Karpas-422 (cell line): ENCODE data around the gene LKAAEAR1. TPM values are rescaled to one million over a fixed set of nuclear protein-coding genes. Genes with fewer than 3 reads are reported as not detected.

Experiments used
- DNase-seq: peaks from one replicate; pipeline ENCODE4 v3.0.0-alpha.2; 2015
- H2AFZ ChIP-seq: fragments of 200-600 bp; sonication (generic); 2 replicates; pipeline ENCODE4 v1.6.1; 2014; ENCODE audit warnings: antibody characterized with exemption, low read length, mixed read lengths
- H3K27ac ChIP-seq: fragments of 200-600 bp; sonication (generic); 2 replicates; pipeline ENCODE4 v1.5.1; 2014; ENCODE audit warnings: mild to moderate bottlenecking, low read length, moderate library complexity
- H3K27me3 ChIP-seq: fragments of 200-600 bp; sonication (generic); 2 replicates; pipeline ENCODE4 v1.6.1; 2014; ENCODE audit warnings: low read length, mixed read lengths
- H3K36me3 ChIP-seq: fragments of 200-600 bp; sonication (generic); 2 replicates; pipeline ENCODE4 v1.6.1; 2014; ENCODE audit warnings: low read length, mixed read lengths; ENCODE audit not compliant: insufficient read depth
- H3K4me1 ChIP-seq: fragments of 200-600 bp; sonication (generic); 2 replicates; pipeline ENCODE4 v1.6.1; 2014; ENCODE audit warnings: mild to moderate bottlenecking, low read length, mixed read lengths
- H3K4me2 ChIP-seq: fragments of 200-600 bp; sonication (generic); 2 replicates; pipeline ENCODE4 v1.6.1; 2014; ENCODE audit warnings: low read length, low read depth, mild to moderate bottlenecking; ENCODE audit not compliant: poor library complexity, severe bottlenecking
- H3K4me3 ChIP-seq: fragments of 200-600 bp; sonication (generic); 2 replicates; pipeline ENCODE4 v1.5.1; 2014; ENCODE audit warnings: mild to moderate bottlenecking, antibody characterized with exemption, low read length, mixed read lengths
- H3K79me2 ChIP-seq: fragments of 200-600 bp; sonication (generic); 2 replicates; pipeline ENCODE4 v1.6.1; 2014; ENCODE audit warnings: mild to moderate bottlenecking, low read length, mixed read lengths
- H3K9ac ChIP-seq: fragments of 200-600 bp; sonication (generic); 2 replicates; pipeline ENCODE4 v1.6.0; 2014; ENCODE audit warnings: low read length
- H3K9me2 ChIP-seq: fragments of 200-600 bp; sonication (generic), shearing (Covaris generic); replicated peaks from 2 replicates; pipeline ENCODE4 v1.6.0; 2014; ENCODE audit warnings: mild to moderate bottlenecking, low read length, moderate library complexity; ENCODE audit not compliant: insufficient read depth
- H3K9me3 ChIP-seq: fragments of 300-700, 200-600 bp; sonication (generic); 2 replicates; pipeline ENCODE4 v1.6.1; 2014; ENCODE audit warnings: low read length, mixed read lengths
- H4K20me1 ChIP-seq: fragments of 200-600 bp; sonication (generic); 2 replicates; pipeline ENCODE4 v1.6.1; 2014; ENCODE audit warnings: mild to moderate bottlenecking, antibody characterized with exemption, low read length, low read depth; ENCODE audit not compliant: insufficient read depth
- total RNA-seq: library from RNA; depleted of rRNA; stranded (reverse); fragments of >200 nt; shearing (Covaris generic); gene quantifications from 2 replicates; pipeline ENCODE4 v1.2.3, GENCODE V29; 2014; ENCODE audit warnings: low replicate concordance

The LKAAEAR1 gene
- total RNA-seq, 1 experiment from 2014 or later, result not detected

DNA sequence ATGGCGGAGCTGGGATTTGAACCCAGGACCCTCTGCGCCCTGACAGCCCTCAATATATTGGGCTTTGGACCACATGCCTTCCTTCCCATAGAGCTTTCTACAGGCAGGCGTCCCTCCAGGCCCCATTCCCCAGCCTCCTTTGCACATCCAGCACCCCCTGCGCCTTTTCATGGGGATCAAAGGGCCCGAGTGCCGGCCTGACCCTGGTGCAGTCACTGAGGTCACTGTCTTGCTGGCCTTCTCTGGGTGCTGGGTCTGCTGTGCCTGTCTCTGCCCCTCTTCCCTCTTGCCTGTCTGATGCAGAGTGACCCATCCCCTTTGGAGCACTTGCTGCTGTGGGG is 2.6 kb downstream of the LKAAEAR1 start:
- H3K4me3 ChIP-seq, result peak overlapping the region; percentile 80
- peaks cover 15% of the 10 kb centered on the region for H3K79me2 ChIP-seq
- peaks cover 4% of the 10 kb centered on the region; the same call in 1 of the 2 replicates for H3K36me3 ChIP-seq
- no peak for DNase-seq
- peak overlapping the region; percentile 99 for H3K9ac ChIP-seq
- peak overlapping the region; percentile 73 for H3K4me2 ChIP-seq
- peaks cover 44% of the 10 kb centered on the region for H3K4me1 ChIP-seq
- peak overlapping the region; percentile 92 for H3K27ac ChIP-seq
- H4K20me1 ChIP-seq, result no peaks in the 10 kb centered on the region; the same call in 1 of the 2 replicates
- H3K9me2 ChIP-seq, result no peaks in the 10 kb centered on the region
- H2AFZ ChIP-seq, result no peak overlapping the region
- peaks cover under 1% of the 10 kb centered on the region; the same call in 1 of the 2 replicates for H3K9me3 ChIP-seq
- no peaks in the 10 kb centered on the region for H3K27me3 ChIP-seq

DNA sequence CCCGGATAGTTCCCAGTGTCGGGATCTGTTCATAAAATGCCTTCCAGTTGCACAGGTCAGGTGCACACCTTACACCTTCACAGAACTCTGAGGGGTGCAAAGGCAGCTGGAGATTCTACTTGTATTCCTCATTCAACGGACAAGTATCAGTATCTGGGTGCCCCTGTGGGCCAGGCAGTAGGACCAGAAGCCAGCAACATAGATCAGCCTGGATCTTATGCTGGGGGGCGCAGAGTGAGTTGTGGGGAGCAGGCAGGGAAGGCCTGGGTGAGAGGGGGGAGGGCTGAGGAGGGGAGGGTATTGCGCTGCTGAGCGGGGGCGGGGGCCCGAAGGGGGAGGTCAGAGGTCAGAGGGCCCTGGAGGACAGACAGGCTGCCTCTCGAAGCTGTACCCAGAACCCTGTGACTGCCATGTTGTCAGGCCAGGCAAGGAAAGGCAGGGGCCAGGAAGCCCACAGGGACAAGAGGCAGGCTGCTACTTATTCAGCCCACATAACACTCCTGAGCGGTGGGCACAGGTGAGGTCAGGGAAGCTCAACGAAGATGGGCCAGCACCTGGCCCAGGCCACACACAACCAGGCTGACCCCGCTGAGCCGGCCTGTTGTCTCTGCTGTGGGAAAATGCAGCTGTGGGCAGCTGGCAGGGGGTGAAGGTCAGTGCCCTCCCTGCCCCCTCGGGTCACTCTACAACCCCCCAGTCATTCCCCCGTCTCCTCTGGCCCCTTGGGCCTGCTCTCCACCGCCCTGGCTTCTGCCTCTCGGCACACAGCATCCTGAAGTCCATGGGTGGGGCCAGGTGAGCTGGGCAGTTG is 3.2 kb downstream of the LKAAEAR1 start:
- Histone ChIP-seq H2AFZ (no peak overlapping the region), H3K9ac (peak overlapping the region; percentile 99), H3K9me3 (no peaks in the 10 kb centered on the region), H3K9me2 (no peaks in the 10 kb centered on the region), H3K4me2 (peak overlapping the region; percentile 73), H3K4me3 (peak overlapping the region; percentile 80), H3K79me2 (peaks cover 21% of the 10 kb centered on the region), H3K4me1 (peaks cover 50% of the 10 kb centered on the region), H3K36me3 (peaks cover 6% of the 10 kb centered on the region; the same call in 1 of the 2 replicates), H3K27me3 (no peaks in the 10 kb centered on the region), H3K27ac (peak overlapping the region; percentile 92), H4K20me1 (no peaks in the 10 kb centered on the region; the same call in 1 of the 2 replicates)
- DNase-seq, result no peak

DNA sequence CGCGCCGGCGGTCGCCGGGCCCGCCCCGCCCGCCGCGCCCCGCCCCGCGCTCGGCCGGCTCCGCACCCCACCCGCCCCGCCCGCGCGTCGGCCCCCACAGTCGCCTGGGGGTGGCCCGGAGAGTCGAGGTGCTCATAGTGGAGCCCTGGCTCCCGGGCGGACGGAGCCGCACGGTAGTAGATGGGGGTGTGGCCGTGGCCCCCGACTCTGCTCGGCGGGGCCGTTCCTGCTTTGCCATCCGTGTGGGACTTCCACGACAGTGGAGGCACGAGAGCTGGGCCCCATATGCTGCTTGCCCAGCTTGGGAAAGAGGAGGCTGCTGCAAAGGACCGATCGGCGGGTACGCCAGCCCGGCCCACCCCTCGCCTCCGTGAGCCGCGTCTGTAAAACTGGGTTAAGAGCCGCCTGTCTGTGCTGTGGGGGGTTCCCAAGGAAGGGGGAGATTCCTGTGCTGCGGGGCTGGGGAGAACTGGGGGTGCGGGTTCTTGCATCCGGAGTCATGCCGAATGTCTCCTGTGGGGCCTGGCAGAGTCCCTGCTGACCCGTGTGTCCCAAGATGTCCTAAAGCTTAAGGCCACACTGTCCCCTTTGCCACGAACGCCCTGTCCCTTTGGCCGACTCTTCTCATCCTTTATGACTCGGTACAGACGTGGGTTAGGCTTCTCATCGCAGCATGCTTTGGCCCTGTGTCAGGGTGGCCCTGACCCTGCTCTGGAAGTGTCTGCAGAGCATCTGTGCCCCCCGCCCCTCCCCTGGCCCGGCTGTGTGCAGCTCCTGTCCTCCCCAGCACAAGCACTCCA is 4.0 kb downstream of the LKAAEAR1 start, which contains the start of gene OPRL1:
Gene OPRL1 (plus strand): TSS at position 70 of the 800 bp plus-strand sequence. CDS start 12,639 bp downstream, outside the sequence.
- H3K9me3 ChIP-seq, result no peaks in the 10 kb centered on the region
- no peaks in the 10 kb centered on the region; the same call in 1 of the 2 replicates for H4K20me1 ChIP-seq
- peak within 1 kb of the TSS; percentile 95 for H3K4me3 ChIP-seq
- no peak for DNase-seq
- H3K9ac ChIP-seq, result peak within 1 kb of the TSS; percentile 99
- peaks cover 22% of the 10 kb centered on the region for H3K79me2 ChIP-seq
- no peaks in the 10 kb centered on the region for H3K27me3 ChIP-seq
- H3K27ac ChIP-seq, result peak within 1 kb of the TSS; percentile 100
- H3K36me3 ChIP-seq, result peaks cover 7% of the 10 kb centered on the region; the same call in 1 of the 2 replicates
- H2AFZ ChIP-seq, result no peak within 1 kb of the TSS
- peak within 1 kb of the TSS; percentile 93 for H3K4me2 ChIP-seq
- peaks cover 58% of the 10 kb centered on the region for H3K4me1 ChIP-seq
- H3K9me2 ChIP-seq, result no peaks in the 10 kb centered on the region

DNA sequence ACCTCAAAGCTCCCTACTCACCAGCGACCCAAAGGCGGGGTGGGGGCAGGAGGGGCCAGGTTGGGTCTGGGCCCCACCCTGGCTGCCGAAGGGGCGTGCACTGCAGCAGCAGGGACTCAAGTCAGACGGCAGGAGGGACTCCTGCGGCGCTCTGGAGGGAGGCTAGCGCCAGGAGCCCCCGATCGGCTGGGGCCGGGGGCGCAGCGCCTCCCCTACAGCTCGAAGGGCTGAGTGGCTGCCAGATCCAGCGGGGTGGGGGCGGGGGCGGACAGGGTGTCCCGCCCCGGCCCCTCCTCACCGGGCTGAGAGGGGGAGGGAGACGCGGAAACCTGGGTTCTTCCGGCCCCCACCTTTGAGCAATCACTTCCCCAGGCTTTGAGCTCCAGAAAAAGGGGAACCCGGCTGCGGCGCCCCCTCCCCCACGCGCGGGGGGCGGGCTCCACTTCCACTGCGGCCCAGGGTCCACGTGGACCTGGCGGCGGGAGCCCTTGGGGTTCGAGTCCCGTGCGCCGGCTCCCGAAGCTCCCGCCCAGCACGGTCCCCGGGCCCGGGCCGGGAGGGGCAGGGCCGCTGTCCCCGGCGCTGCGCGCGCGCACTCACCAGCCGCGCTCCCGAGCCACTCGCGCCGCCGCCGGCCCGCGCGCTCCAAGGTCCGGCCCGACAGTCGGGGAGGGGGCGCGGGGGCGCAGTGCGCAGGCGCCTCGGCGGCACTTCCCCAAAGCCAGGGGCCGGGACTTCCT is 4.8 kb downstream of the LKAAEAR1 start, which contains the start of gene RGS19:
Gene RGS19 (minus strand): TSS at position 246 of the 740 bp plus-strand sequence. CDS start 2,632 bp downstream, outside the sequence.
- no peaks in the 10 kb centered on the region for H3K27me3 ChIP-seq
- H3K4me2 ChIP-seq, result peak within 1 kb of the TSS; percentile 93
- H2AFZ ChIP-seq, result no peak within 1 kb of the TSS
- H3K9me2 ChIP-seq, result no peaks in the 10 kb centered on the region
- peaks cover 20% of the 10 kb centered on the region for H3K79me2 ChIP-seq
- peak within 1 kb of the TSS; percentile 100 for H3K27ac ChIP-seq
- peaks cover 7% of the 10 kb centered on the region; the same call in 1 of the 2 replicates for H3K36me3 ChIP-seq
- H4K20me1 ChIP-seq, result no peaks in the 10 kb centered on the region; the same call in 1 of the 2 replicates
- no peaks in the 10 kb centered on the region for H3K9me3 ChIP-seq
- peak within 1 kb of the TSS; percentile 95 for H3K4me3 ChIP-seq
- peaks cover 66% of the 10 kb centered on the region for H3K4me1 ChIP-seq
- H3K9ac ChIP-seq, result peak within 1 kb of the TSS; percentile 99
- peak; percentile 99 for DNase-seq

DNA sequence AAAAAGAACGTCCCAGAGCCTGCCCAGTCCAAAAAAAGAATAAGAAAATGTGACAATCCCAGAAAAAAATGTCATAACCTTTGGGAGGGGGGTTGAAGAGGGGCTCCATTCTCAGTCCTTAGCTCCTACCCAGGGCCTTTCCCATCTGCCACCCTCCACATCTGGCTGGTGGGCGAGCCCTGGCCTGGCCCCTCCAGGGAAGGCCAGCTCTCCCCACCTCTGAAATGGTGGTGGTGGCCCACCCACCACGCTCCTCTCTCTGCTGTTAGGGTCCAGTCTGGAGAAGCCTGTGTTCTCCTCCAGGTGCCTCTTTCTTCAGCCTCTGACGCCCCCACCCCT is 5.3 kb downstream of the LKAAEAR1 start:
- peak overlapping the region; percentile 99 for H3K9ac ChIP-seq
- no peak for DNase-seq
- peaks cover 71% of the 10 kb centered on the region for H3K4me1 ChIP-seq
- H3K27me3 ChIP-seq, result no peaks in the 10 kb centered on the region
- peak overlapping the region; percentile 95 for H3K4me3 ChIP-seq
- peak overlapping the region; percentile 93 for H3K4me2 ChIP-seq
- H4K20me1 ChIP-seq, result no peaks in the 10 kb centered on the region
- H3K27ac ChIP-seq, result peak overlapping the region; percentile 100
- no peak overlapping the region for H2AFZ ChIP-seq
- H3K9me2 ChIP-seq, result no peaks in the 10 kb centered on the region
- H3K9me3 ChIP-seq, result no peaks in the 10 kb centered on the region
- peaks cover 19% of the 10 kb centered on the region for H3K79me2 ChIP-seq
- peaks cover 10% of the 10 kb centered on the region for H3K36me3 ChIP-seq

DNA sequence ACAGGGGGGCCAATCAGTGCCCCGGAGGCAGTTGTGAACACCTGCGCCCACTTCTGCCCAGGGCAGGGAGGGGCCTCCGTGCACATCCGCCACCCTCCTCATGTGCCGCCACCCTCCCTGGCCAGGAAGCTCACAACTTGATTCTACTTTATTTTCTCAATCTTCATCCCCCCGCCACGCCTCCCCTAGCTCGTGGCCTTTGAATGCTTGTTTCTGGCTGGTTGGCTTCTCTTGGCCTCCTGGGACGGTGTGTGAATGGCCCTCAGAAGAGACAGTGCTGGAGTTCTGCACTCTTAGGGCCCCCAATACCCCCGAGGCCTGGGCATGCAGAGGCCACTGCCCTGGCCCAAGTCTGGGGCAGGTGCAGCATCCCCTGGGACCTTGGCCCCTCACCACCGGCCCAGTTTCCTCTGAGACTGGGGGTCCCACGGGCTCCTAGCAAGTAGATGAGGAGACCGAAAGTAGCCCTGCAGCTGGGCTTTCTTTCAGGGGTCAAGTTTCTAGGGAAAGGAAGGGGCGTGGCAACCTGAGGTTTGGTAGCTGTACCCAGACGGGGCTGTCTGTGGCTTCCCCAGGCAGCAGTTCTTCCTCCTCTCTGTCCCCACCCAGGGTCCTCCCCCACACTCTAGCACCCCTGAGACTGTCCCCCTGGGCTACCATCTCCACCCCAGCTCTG is 6.2 kb downstream of the LKAAEAR1 start:
- no peaks in the 10 kb centered on the region for H3K9me2 ChIP-seq
- H3K9ac ChIP-seq, result peak overlapping the region; percentile 99
- peaks cover 76% of the 10 kb centered on the region for H3K4me1 ChIP-seq
- peak overlapping the region; percentile 93 for H3K4me2 ChIP-seq
- H3K36me3 ChIP-seq, result peaks cover 14% of the 10 kb centered on the region
- H4K20me1 ChIP-seq, result no peaks in the 10 kb centered on the region
- H3K9me3 ChIP-seq, result no peaks in the 10 kb centered on the region
- peak overlapping the region; percentile 95 for H3K4me3 ChIP-seq
- H2AFZ ChIP-seq, result no peak overlapping the region
- peak; percentile 100 for DNase-seq
- peak overlapping the region; percentile 100 for H3K27ac ChIP-seq
- H3K27me3 ChIP-seq, result no peaks in the 10 kb centered on the region
- H3K79me2 ChIP-seq, result peaks cover 19% of the 10 kb centered on the region

DNA sequence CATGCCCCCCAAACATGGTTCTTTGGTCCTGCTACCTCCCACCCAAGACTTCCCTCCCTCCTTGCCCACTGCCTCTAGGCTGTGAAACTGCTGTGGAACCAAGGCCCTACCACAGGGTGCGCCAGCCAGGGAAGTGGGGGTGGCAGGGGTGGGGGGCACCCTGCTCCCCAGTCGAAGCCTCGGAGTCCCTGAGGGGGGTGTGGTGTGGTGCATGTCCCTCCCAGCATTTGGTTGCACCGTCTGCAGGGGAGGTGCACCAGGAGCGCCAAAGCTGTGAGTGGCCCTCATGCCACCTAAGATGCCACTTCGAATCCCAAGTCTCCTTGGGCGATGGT is 6.7 kb downstream of the LKAAEAR1 start:
- Histone ChIP-seq H3K79me2 (peaks cover 19% of the 10 kb centered on the region), H3K4me2 (peak overlapping the region; percentile 93), H3K4me3 (peak overlapping the region; percentile 73)

More for the DNA sequence above, 6.7 kb downstream of the LKAAEAR1 start:
- Histone ChIP-seq H3K27ac (peak overlapping the region; percentile 100), H3K4me1 (peaks cover 76% of the 10 kb centered on the region), H3K9ac (peak overlapping the region; percentile 96), H3K9me2 (no peaks in the 10 kb centered on the region), H3K36me3 (peaks cover 17% of the 10 kb centered on the region), H3K9me3 (no peaks in the 10 kb centered on the region), H2AFZ (no peak overlapping the region), H4K20me1 (no peaks in the 10 kb centered on the region), H3K27me3 (no peaks in the 10 kb centered on the region)
- no peak for DNase-seq
